WTC11 (cell line): ENCODE measurements around the gene CDC37L1. TPM values are rescaled to one million over a fixed set of nuclear protein-coding genes. Genes with fewer than 3 reads are reported as not detected.
"Not testable (repeated sequence)": the region's sequence is repeated elsewhere in the genome, so short reads cannot be mapped to it uniquely, and the experiment has no call there.

Source experiments
- ATAC-seq: fragments of 200-7000 bp; cut with Tn5 transposase; 2 replicates; pipeline ENCODE4 v1.10.0; 2021; ENCODE audit warnings: mild to moderate bottlenecking, moderate library complexity
- CTCF ChIA-PET: fragments of 300-600 bp; sonication (Branson Sonifier 250); formaldehyde crosslinking; loops from one replicate; lab custom pipeline; 2021; ENCODE audit warnings: antibody characterized with exemption; lab: Charles Lee
- POLR2A ChIA-PET: fragments of 350-600 bp; sonication (Branson Sonifier 250); formaldehyde crosslinking; loops from one replicate; lab custom pipeline; 2021; ENCODE audit warnings: antibody characterized with exemption; lab: Charles Lee
- DNase-seq: peaks from one replicate; pipeline ENCODE4 v3.0.0; 2021; ENCODE audit warnings: low spot score
- H3K27ac Mint-ChIP-seq: 2 replicates; pipeline ENCODE4 v1.8.0; 2021; ENCODE audit warnings: mixed read lengths
- H3K27me3 Mint-ChIP-seq: 2 replicates; pipeline ENCODE4 v1.8.0; 2021; ENCODE audit warnings: low read depth, mild to moderate bottlenecking, moderate library complexity, mixed read lengths
- H3K36me3 Mint-ChIP-seq: 2 replicates; pipeline ENCODE4 v1.8.0; 2021; ENCODE audit warnings: mixed read lengths
- H3K4me1 Mint-ChIP-seq: 2 replicates; pipeline ENCODE4 v1.8.0; 2022; ENCODE audit warnings: mixed read lengths
- H3K4me3 Mint-ChIP-seq: 2 replicates; pipeline ENCODE4 v1.8.0; 2021; ENCODE audit warnings: mild to moderate bottlenecking, moderate library complexity, mixed read lengths
- H3K9me3 Mint-ChIP-seq: 2 replicates; pipeline ENCODE4 v1.8.0; 2021; ENCODE audit warnings: mixed read lengths
- ELF4 ChIP-seq: sonication (generic); formaldehyde crosslinking; IDR thresholded peaks from 2 replicates; pipeline ENCODE4 v1.8.1; 2022; ENCODE audit warnings: low read depth, mild to moderate bottlenecking, moderate library complexity, missing genetic modification reagents
- FOXK1 ChIP-seq: sonication (generic); formaldehyde crosslinking; IDR thresholded peaks from 2 replicates; pipeline ENCODE4 v1.8.0; 2022; ENCODE audit warnings: mild to moderate bottlenecking, moderate library complexity, missing genetic modification reagents
- GRHL2 ChIP-seq: fragments of 250-450 bp; sonication (Bioruptor Pico); IDR thresholded peaks from 2 replicates; pipeline ENCODE4 v1.8.0; 2022; ENCODE audit warnings: mild to moderate bottlenecking, moderate library complexity; ENCODE audit not compliant: insufficient replicate concordance, severe bottlenecking
- GTF2I ChIP-seq: fragments of 250-450 bp; sonication (Bioruptor Pico); conservative IDR thresholded peaks from 2 replicates; pipeline ENCODE4 v1.4.0; 2021; ENCODE audit warnings: mild to moderate bottlenecking
- NR3C1 ChIP-seq: sonication (generic); formaldehyde crosslinking; conservative IDR thresholded peaks from 2 replicates; pipeline ENCODE4 v1.8.1; 2023; ENCODE audit warnings: low read depth, mild to moderate bottlenecking, missing genetic modification reagents
- OVOL2 ChIP-seq: fragments of 250-450 bp; sonication (Bioruptor Pico); IDR thresholded peaks from 2 replicates; pipeline ENCODE4 v1.9.0; 2021; ENCODE audit warnings: mild to moderate bottlenecking, borderline replicate concordance
- PRRX2 ChIP-seq: fragments of 250-450 bp; sonication (Bioruptor Pico); IDR thresholded peaks from 2 replicates; pipeline ENCODE4 v1.8.0; 2021; ENCODE audit warnings: mild to moderate bottlenecking
- RELA ChIP-seq: sonication (generic); formaldehyde crosslinking; IDR thresholded peaks from 2 replicates; pipeline ENCODE4 v1.8.1; 2022; ENCODE audit warnings: missing genetic modification reagents, mild to moderate bottlenecking, borderline replicate concordance
- SMAD3 ChIP-seq: sonication (generic); formaldehyde crosslinking; IDR thresholded peaks from 2 replicates; pipeline ENCODE4 v1.8.0; 2022; ENCODE audit warnings: missing genetic modification reagents, mild to moderate bottlenecking, borderline replicate concordance
- SMAD4 ChIP-seq: sonication (generic); formaldehyde crosslinking; IDR thresholded peaks from 2 replicates; pipeline ENCODE4 v1.8.0; 2022; ENCODE audit warnings: mild to moderate bottlenecking, missing genetic modification reagents
- TEAD4 ChIP-seq: sonication (generic); formaldehyde crosslinking; IDR thresholded peaks from 2 replicates; pipeline ENCODE4 v1.8.0; 2022; ENCODE audit warnings: mild to moderate bottlenecking, missing genetic modification reagents
- ZNF263 ChIP-seq: sonication (generic); formaldehyde crosslinking; IDR thresholded peaks from 2 replicates; pipeline ENCODE4 v1.8.1; 2022; ENCODE audit warnings: low read depth, mild to moderate bottlenecking, moderate library complexity, missing genetic modification reagents
- ZNF317 ChIP-seq: sonication (generic); formaldehyde crosslinking; IDR thresholded peaks from 2 replicates; pipeline ENCODE4 v1.8.1; 2023; ENCODE audit warnings: low read depth, mild to moderate bottlenecking, moderate library complexity, missing genetic modification reagents, borderline replicate concordance
- ZNF423 ChIP-seq: fragments of 250-450 bp; sonication (Bioruptor Pico); IDR thresholded peaks from 2 replicates; pipeline ENCODE4 v2.1.2; 2022; ENCODE audit warnings: mild to moderate bottlenecking, moderate library complexity
- total RNA-seq: library from RNA; stranded (reverse); gene quantifications from 3 replicates; pipeline ENCODE4 v1.2.3, GENCODE V29; 2021
- TF ChIP-seq, protein P1 (sequence below): fragments of 250-450 bp; sonication (Bioruptor Pico); IDR thresholded peaks from 2 replicates; pipeline ENCODE4 v1.8.0; 2021; ENCODE audit warnings: mild to moderate bottlenecking
- TF ChIP-seq, protein P2 (sequence below): sonication (generic); formaldehyde crosslinking; IDR thresholded peaks from 2 replicates; pipeline ENCODE4 v1.8.1; 2023; ENCODE audit warnings: mild to moderate bottlenecking, missing genetic modification reagents, borderline replicate concordance
- TF ChIP-seq, protein P3 (sequence below): sonication (generic); formaldehyde crosslinking; IDR thresholded peaks from 2 replicates; pipeline ENCODE4 v1.8.0; 2023; ENCODE audit warnings: mild to moderate bottlenecking, missing genetic modification reagents

CDC37L1 gene
- total RNA-seq, 1 experiment from 2014 or later = 20.1 TPM

DNA sequence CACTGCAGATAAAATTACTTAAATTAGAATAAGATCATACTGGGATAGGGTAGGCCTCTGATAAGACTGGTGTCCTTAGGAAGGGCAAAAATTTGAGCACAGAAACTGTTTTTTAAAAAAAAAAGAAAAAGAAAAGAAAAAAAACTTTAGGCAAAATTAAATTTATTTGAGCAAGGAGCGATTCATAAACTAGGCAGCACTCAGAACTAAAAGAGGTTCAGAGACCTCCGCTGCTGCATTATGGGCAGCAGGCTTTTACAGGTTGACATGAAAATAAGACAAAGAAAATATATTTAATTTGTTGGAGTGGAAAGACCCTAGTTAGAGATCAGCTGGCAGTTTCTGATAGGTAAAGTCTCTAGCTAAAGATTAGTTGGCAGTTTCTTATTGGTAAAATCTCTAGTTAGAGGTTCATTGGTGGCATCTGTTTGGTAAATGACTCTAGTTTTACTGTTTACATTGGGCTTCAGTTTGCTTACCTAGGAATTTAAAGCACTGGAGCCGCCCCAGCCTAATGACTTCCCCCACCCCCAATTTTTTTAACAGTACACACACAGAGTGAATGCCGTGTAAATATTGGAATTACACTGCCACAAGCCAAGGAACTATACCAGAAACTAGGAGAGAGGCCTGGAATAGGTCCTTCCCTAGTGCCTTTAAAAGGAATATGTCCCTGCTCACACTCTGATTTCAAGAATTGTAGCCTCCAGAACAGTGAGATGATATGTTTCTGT lies 21.8 kb upstream of the CDC37L1 start:
- Mint-ChIP-seq H3K4me3 (no peak overlapping the region), H3K27ac (peak overlapping the region; percentile 78), H3K9me3 (peaks cover 5% of the 10 kb centered on the region; the same call in 1 of the 2 replicates), H3K4me1 (peaks cover 39% of the 10 kb centered on the region), H3K27me3 (no peaks in the 10 kb centered on the region), H3K36me3 (peaks cover 5% of the 10 kb centered on the region)
- CTCF ChIA-PET = interaction anchor here (0.9 kb wide), 1 partner anchor 92 kb away, joined by 4 read pairs; no protein-coding TSS in a partner anchor
- POLR2A ChIA-PET = interaction anchor here (0.7 kb wide), 1 partner anchor 7 kb away, joined by 3 read pairs; no protein-coding TSS in a partner anchor
- ATAC-seq = no peak
- no peak for TF ChIP-seq ZNF317
- no peak for TF ChIP-seq GTF2I (CRISPR knock-in tag)
- TF ChIP-seq SMAD3 (CRISPR knock-in tag) = no peak
- TF ChIP-seq PRRX2 = no peak
- TF ChIP-seq, protein P1, sequence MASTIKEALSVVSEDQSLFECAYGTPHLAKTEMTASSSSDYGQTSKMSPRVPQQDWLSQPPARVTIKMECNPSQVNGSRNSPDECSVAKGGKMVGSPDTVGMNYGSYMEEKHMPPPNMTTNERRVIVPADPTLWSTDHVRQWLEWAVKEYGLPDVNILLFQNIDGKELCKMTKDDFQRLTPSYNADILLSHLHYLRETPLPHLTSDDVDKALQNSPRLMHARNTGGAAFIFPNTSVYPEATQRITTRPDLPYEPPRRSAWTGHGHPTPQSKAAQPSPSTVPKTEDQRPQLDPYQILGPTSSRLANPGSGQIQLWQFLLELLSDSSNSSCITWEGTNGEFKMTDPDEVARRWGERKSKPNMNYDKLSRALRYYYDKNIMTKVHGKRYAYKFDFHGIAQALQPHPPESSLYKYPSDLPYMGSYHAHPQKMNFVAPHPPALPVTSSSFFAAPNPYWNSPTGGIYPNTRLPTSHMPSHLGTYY (CRISPR knock-in tag) = no peak
- TF ChIP-seq, protein P2, sequence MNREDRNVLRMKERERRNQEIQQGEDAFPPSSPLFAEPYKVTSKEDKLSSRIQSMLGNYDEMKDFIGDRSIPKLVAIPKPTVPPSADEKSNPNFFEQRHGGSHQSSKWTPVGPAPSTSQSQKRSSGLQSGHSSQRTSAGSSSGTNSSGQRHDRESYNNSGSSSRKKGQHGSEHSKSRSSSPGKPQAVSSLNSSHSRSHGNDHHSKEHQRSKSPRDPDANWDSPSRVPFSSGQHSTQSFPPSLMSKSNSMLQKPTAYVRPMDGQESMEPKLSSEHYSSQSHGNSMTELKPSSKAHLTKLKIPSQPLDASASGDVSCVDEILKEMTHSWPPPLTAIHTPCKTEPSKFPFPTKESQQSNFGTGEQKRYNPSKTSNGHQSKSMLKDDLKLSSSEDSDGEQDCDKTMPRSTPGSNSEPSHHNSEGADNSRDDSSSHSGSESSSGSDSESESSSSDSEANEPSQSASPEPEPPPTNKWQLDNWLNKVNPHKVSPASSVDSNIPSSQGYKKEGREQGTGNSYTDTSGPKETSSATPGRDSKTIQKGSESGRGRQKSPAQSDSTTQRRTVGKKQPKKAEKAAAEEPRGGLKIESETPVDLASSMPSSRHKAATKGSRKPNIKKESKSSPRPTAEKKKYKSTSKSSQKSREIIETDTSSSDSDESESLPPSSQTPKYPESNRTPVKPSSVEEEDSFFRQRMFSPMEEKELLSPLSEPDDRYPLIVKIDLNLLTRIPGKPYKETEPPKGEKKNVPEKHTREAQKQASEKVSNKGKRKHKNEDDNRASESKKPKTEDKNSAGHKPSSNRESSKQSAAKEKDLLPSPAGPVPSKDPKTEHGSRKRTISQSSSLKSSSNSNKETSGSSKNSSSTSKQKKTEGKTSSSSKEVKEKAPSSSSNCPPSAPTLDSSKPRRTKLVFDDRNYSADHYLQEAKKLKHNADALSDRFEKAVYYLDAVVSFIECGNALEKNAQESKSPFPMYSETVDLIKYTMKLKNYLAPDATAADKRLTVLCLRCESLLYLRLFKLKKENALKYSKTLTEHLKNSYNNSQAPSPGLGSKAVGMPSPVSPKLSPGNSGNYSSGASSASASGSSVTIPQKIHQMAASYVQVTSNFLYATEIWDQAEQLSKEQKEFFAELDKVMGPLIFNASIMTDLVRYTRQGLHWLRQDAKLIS = no peak
- TF ChIP-seq, protein P3, sequence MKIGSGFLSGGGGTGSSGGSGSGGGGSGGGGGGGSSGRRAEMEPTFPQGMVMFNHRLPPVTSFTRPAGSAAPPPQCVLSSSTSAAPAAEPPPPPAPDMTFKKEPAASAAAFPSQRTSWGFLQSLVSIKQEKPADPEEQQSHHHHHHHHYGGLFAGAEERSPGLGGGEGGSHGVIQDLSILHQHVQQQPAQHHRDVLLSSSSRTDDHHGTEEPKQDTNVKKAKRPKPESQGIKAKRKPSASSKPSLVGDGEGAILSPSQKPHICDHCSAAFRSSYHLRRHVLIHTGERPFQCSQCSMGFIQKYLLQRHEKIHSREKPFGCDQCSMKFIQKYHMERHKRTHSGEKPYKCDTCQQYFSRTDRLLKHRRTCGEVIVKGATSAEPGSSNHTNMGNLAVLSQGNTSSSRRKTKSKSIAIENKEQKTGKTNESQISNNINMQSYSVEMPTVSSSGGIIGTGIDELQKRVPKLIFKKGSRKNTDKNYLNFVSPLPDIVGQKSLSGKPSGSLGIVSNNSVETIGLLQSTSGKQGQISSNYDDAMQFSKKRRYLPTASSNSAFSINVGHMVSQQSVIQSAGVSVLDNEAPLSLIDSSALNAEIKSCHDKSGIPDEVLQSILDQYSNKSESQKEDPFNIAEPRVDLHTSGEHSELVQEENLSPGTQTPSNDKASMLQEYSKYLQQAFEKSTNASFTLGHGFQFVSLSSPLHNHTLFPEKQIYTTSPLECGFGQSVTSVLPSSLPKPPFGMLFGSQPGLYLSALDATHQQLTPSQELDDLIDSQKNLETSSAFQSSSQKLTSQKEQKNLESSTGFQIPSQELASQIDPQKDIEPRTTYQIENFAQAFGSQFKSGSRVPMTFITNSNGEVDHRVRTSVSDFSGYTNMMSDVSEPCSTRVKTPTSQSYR (CRISPR knock-in tag) = no peak
- no peak for TF ChIP-seq ZNF423 (CRISPR knock-in tag)
- TF ChIP-seq ELF4 (CRISPR knock-in tag) = no peak
- no peak for TF ChIP-seq ZNF263 (CRISPR knock-in tag)
- TF ChIP-seq NR3C1 (CRISPR knock-in tag) = no peak
- TF ChIP-seq TEAD4 (CRISPR knock-in tag) = no peak
- TF ChIP-seq RELA (CRISPR knock-in tag) = no peak
- TF ChIP-seq FOXK1 (CRISPR knock-in tag) = no peak
- no peak for TF ChIP-seq GRHL2 (CRISPR knock-in tag)
- no peak for TF ChIP-seq SMAD4 (CRISPR knock-in tag)
- no peak for TF ChIP-seq OVOL2 (CRISPR knock-in tag)
- no peak for DNase-seq

DNA sequence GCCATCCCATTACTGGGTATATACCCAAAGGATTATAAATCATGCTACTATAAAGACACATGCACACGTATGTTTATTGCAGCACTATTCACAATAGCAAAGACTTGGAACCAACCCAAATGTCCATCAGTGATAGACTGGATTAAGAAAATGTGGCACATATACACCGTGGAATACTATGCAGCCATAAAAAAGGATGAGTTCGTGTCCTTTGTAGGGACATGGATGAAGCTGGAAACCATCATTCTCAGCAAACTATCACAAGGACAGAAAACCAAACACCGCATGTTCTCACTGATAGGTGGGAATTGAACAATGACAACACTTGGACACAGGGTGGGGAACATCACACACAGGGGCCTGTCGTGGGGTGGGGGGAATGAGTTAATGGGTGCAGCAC lies 18.7 kb upstream of the CDC37L1 start:
- POLR2A ChIA-PET = interaction anchor here (3.4 kb wide), 1 partner anchor 19 kb away, joined by 14 read pairs; the partner anchor contains the start of gene CDC37L1

More for the DNA sequence above, 18.7 kb upstream of the CDC37L1 start:
- H3K36me3 Mint-ChIP-seq, CTCF ChIA-PET, H3K4me3 Mint-ChIP-seq, H3K27me3 Mint-ChIP-seq, DNase-seq, ATAC-seq, H3K27ac Mint-ChIP-seq, H3K9me3 Mint-ChIP-seq: not testable (repeated sequence)
- peaks cover 65% of the 10 kb centered on the region for H3K4me1 Mint-ChIP-seq
